Measurements from ENCODE around the gene AURKAIP1. TPM values are rescaled to one million over a fixed set of nuclear protein-coding genes. Genes with fewer than 3 reads are reported as not detected.
A peak's percentile ranks its signal among the peaks of the same experiment; 100 is the strongest.

The AURKAIP1 gene
- total RNA-seq, 1 experiment from 2014 or later: 196 TPM

DNA sequence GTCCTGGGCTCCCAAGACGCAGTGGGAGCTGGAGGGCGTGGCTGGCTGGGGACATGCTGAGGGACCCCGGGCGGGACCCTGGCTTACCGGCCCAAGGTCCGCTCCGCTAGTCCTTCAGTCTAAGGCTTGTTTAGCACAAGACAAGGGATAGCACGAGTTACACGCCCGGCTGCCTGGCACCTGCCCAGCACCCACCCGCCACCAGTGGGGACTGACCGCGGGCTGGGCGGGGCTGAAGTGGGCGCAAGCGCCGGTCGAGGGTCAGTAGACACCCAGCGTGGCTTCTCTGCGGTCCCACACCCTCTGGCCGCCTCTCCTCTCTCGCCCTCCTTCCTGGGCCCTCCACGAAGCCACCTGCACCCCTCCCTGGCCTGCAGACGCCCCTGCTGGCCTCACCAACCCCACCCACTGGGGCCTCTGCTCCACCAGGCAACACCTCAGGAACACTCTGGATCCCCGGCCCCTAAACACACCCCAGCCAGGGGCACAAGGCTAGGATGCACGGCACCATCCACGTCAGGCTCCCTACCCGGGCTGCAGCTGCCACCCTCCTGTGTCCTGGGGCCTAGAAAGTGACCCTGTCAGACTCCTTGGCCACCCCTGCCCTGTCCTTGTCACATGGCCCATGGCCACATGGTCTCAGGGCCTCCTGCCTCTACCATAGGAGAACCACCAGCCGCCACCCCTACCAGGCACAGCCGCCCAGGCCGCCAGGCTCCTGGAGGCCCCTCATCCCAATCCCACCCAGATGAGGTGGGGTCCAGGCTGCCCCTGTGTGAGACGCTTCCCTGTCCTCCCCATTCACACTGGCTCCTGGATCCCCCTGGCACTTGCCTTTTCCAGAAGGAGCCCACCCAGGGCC, 37.8 kb downstream of the AURKAIP1 start:
- DNase-seq: no peak
- H3K27me3 Mint-ChIP-seq (ENCODE audit: low read depth): no peaks in the 10 kb centered on the region
- no peak overlapping the region; a peak in 1 of 5 replicates for H3K4me3 Mint-ChIP-seq
- no peak overlapping the region for H4K91ac ChIP-seq (ENCODE audit: insufficient read length, low read depth, low read length)
- H3K4me1 Mint-ChIP-seq: no peaks in the 10 kb centered on the region
- H3K4me2 ChIP-seq (ENCODE audit: insufficient read depth, insufficient read length, low read length): no peak overlapping the region
- peaks cover 18 to 34% (median 27%) of the 10 kb centered on the region in 3 experiments for H3K36me3 Mint-ChIP-seq (ENCODE audit: insufficient read depth in 1 of 3, low read depth in 3 of 3)
- no peaks in the 10 kb centered on the region for H3K9me3 ChIP-seq (ENCODE audit: control insufficient read depth, low read depth, low read length)
- no peak overlapping the region for H3K56ac ChIP-seq (ENCODE audit: insufficient read length, low read depth, low read length)
- H3K9ac ChIP-seq (ENCODE audit: extremely low read depth, insufficient read length, low read length): no peak overlapping the region
- H3K23me2 ChIP-seq (ENCODE audit: insufficient read length, low read depth, low read length, poor library complexity, severe bottlenecking): no peaks in the 10 kb centered on the region
- no peak overlapping the region for H2AK5ac ChIP-seq (ENCODE audit: insufficient read length, low read length)
- H3K27ac Mint-ChIP-seq: peak overlapping the region in 1 of 3 experiments; percentile 35; a peak in 1 of 7 replicates
- H2BK5ac ChIP-seq (ENCODE audit: insufficient read length, low read length): no peak overlapping the region
- no peak overlapping the region for H2BK20ac ChIP-seq (ENCODE audit: low read depth, low read length, poor library complexity, severe bottlenecking)
- H3K4ac ChIP-seq (ENCODE audit: low read depth, low read length): no peak overlapping the region
- H2BK120ac ChIP-seq (ENCODE audit: low read depth, low read length, poor library complexity, severe bottlenecking): no peak overlapping the region
- H3K4me1 ChIP-seq (ENCODE audit: insufficient read depth, low read length): no peaks in the 10 kb centered on the region
- no CpG with 5 or more reads among the region's 32 CpGs for WGBS (ENCODE audit: extremely low coverage, insufficient read length, low lambda C conversion rate)
- no peaks in the 10 kb centered on the region for H3K27me3 ChIP-seq (ENCODE audit: insufficient read depth, low read length)
- H3K18ac ChIP-seq (ENCODE audit: insufficient read length, low read depth, low read length): no peak overlapping the region
- H2BK15ac ChIP-seq (ENCODE audit: low read depth, low read length): no peak overlapping the region
- H3K79me2 ChIP-seq (ENCODE audit: insufficient read depth, low read length): no peaks in the 10 kb centered on the region
- no peaks in the 10 kb centered on the region for H3K79me1 ChIP-seq (ENCODE audit: insufficient read depth, low read depth, low read length, poor library complexity, severe bottlenecking)
- H3K27ac ChIP-seq (ENCODE audit: insufficient read length, low read depth, low read length): no peak overlapping the region
- no peak overlapping the region for H3K14ac ChIP-seq (ENCODE audit: insufficient read depth, low read length)
- no peak overlapping the region for H4K8ac ChIP-seq (replicated peaks; ENCODE audit: insufficient read length, low read depth, low read length)
- no peak overlapping the region for H3T11ph ChIP-seq (ENCODE audit: low read length)
- H4K5ac ChIP-seq (ENCODE audit: insufficient read length, low read depth, low read length): no peak overlapping the region
- TF ChIP-seq, protein P1, sequence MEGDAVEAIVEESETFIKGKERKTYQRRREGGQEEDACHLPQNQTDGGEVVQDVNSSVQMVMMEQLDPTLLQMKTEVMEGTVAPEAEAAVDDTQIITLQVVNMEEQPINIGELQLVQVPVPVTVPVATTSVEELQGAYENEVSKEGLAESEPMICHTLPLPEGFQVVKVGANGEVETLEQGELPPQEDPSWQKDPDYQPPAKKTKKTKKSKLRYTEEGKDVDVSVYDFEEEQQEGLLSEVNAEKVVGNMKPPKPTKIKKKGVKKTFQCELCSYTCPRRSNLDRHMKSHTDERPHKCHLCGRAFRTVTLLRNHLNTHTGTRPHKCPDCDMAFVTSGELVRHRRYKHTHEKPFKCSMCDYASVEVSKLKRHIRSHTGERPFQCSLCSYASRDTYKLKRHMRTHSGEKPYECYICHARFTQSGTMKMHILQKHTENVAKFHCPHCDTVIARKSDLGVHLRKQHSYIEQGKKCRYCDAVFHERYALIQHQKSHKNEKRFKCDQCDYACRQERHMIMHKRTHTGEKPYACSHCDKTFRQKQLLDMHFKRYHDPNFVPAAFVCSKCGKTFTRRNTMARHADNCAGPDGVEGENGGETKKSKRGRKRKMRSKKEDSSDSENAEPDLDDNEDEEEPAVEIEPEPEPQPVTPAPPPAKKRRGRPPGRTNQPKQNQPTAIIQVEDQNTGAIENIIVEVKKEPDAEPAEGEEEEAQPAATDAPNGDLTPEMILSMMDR (conservative IDR thresholded peaks at IDR 0.05): no peak
- peaks cover 0 to 8% of the 10 kb centered on the region in 2 experiments; a peak in 3 of 5 replicates for H3K9me3 Mint-ChIP-seq
- no peak overlapping the region for H3K23ac ChIP-seq (ENCODE audit: insufficient read length, low read depth, low read length)
- no peak overlapping the region for H2BK12ac ChIP-seq (ENCODE audit: insufficient read length, low read depth, low read length)
- H4K20me1 ChIP-seq (ENCODE audit: control insufficient read depth, insufficient read depth, insufficient read length): no peaks in the 10 kb centered on the region
- no peak overlapping the region for H2AFZ ChIP-seq (ENCODE audit: low read length)

Data from H9 (cell line).